Fibroblast of lung (primary cell): ENCODE measurements around the gene SYNJ2.

Experiments
- EZH2 ChIP-seq: IDR thresholded peaks from 2 replicates; pipeline ENCODE4 v1.5.1; 2012; ENCODE audit warnings: low read length, control low read depth, mild to moderate bottlenecking; ENCODE audit errors: missing control alignments
- TF ChIP-seq, protein P1 (sequence below), 2 donors: IDR thresholded peaks in 1 of 2; conservative IDR thresholded peaks in 1 of 2; 1 replicate in 1 of 2; 2 replicates in 1 of 2; pipeline ENCODE4 v1.5.1; 2011 to 2012; ENCODE audit warnings: low read length in 2 of 2, control low read depth in 1 of 2, inconsistent platforms in 1 of 2, low read depth in 1 of 2, mild to moderate bottlenecking in 1 of 2

GRCh38 chr6:157977176-157977804, 4.4 kb upstream of the SYNJ2 start:
- TF ChIP-seq, protein P1, sequence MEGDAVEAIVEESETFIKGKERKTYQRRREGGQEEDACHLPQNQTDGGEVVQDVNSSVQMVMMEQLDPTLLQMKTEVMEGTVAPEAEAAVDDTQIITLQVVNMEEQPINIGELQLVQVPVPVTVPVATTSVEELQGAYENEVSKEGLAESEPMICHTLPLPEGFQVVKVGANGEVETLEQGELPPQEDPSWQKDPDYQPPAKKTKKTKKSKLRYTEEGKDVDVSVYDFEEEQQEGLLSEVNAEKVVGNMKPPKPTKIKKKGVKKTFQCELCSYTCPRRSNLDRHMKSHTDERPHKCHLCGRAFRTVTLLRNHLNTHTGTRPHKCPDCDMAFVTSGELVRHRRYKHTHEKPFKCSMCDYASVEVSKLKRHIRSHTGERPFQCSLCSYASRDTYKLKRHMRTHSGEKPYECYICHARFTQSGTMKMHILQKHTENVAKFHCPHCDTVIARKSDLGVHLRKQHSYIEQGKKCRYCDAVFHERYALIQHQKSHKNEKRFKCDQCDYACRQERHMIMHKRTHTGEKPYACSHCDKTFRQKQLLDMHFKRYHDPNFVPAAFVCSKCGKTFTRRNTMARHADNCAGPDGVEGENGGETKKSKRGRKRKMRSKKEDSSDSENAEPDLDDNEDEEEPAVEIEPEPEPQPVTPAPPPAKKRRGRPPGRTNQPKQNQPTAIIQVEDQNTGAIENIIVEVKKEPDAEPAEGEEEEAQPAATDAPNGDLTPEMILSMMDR (conservative IDR thresholded peaks at IDR 0.05 in 1 of 2, IDR thresholded peaks at IDR 0.05 in 1 of 2; ENCODE audit: low read depth in 1 of 2, low read length in 2 of 2), result no peak
- TF ChIP-seq EZH2, result no peak
